Esophagus squamous epithelium (tissue), 5 donors: ENCODE measurements around the gene NRXN2. TPM values are rescaled to one million over a fixed set of nuclear protein-coding genes. Genes with fewer than 3 reads are reported as not detected.
"Not testable (repeated sequence)": the region's sequence is repeated elsewhere in the genome, so short reads cannot be mapped to it uniquely, and the experiment has no call there.

ENCODE experiments used
- DNase-seq: peaks from one replicate; lab custom pipeline; 2025; lab: John Stamatoyannopoulos, UW
- H3K27ac ChIP-seq, 4 donors: fragments of 200-600 bp; sonication (generic); one replicate each; pipeline ENCODE4 v1.5.1; 2016 to 2019; ENCODE audit warnings: mild to moderate bottlenecking in 1 of 4
- H3K27me3 ChIP-seq, 4 donors: fragments of 200-600 bp; sonication (generic); 1 replicate in 3 of 4; 2 replicates in 1 of 4; pipeline versions ENCODE4 v1.5.1 to v1.6.0; 2017 to 2021; ENCODE audit warnings: antibody characterized with exemption in 1 of 4
- H3K36me3 ChIP-seq, 3 donors: fragments of 200-600 bp; sonication (generic); one replicate each; pipeline ENCODE4 v1.5.1; 2016 to 2019
- H3K4me1 ChIP-seq, 3 donors: fragments of 200-600 bp; sonication (generic); one replicate each; pipeline ENCODE4 v1.5.1; 2017 to 2019
- H3K4me3 ChIP-seq, 4 donors: fragments of 200-600 bp; sonication (generic); 1 replicate in 3 of 4; 2 replicates in 1 of 4; pipeline ENCODE4 v1.5.1; 2016 to 2019; ENCODE audit warnings: mild to moderate bottlenecking in 2 of 4, moderate library complexity in 1 of 4
- H3K9me3 ChIP-seq, 3 donors: fragments of 200-600 bp; sonication (generic); one replicate each; pipeline ENCODE4 v1.5.1; 2016 to 2019
- POLR2A ChIP-seq, 4 donors: fragments of 450-650 bp; IDR thresholded peaks; one replicate each; pipeline ENCODE4 v1.6.1; 2017; ENCODE audit warnings: antibody characterized with exemption in 4 of 4, mild to moderate bottlenecking in 4 of 4, moderate library complexity in 3 of 4
- WGBS, 2 donors: methylation state at CpG; one replicate each; pipeline ENCODE4 v1.1.5; 2018; 5-methylcytosine and 5-hydroxymethylcytosine counted together
- intact Hi-C: fragments of 100-400 bp; cut with DNase I; formaldehyde crosslinking; loops from one replicate; pipeline ENCODE4 v1.15.0; 2022
- total RNA-seq, 4 donors: library from RNA; depleted of rRNA; stranded (reverse); fragments of >200 nt; gene quantifications; one replicate each; pipeline ENCODE4 v1.1.0, GENCODE V29; 2016
- TF ChIP-seq, protein P1 (sequence below), 6 experiments: fragments of 450-650 bp in 4 of 6; fragments of 200-600 bp in 2 of 6; sonication (generic) in 2 of 6; IDR thresholded peaks; one replicate each; pipeline ENCODE4 v1.5.1; 2016 to 2019; ENCODE audit warnings: antibody characterized with exemption in 6 of 6, mild to moderate bottlenecking in 4 of 6, moderate library complexity in 4 of 6
- donor health status: DM: yes; HTN: yes; CAD: no.

Gene NRXN2
- total RNA-seq, 4 donors from 2014 or later = 0.38 TPM; not detected in 3

DNA sequence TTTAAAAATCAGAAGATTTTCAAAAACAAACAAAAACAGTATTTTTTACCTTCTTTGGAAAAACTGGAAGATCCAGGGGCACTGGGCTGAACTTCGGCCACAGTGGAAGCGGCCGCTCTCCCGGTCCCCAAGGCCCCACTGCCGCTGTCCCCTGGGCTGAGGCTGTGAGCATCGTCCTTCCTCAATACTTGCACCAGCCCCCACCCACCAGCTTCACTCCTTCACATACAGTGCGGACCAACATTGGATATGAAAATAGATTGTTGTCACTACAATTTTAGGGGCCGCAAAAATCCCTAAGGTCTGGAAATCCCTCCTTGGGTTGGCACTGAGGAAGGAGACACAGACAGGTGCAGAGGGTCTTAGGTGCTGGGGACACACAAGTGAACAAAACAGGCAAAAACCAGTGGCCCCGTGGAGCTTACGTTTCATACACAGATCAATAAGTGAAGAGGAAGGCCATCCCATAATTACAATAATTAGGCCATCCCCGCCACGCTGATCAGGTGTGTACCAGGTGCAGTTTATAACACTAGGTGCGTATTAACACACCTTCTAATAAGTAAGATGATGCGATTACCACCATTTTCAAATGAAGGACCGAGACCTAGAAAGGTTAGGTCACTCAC is 160.2 kb downstream of the NRXN2 start:
- DNase-seq = no peak
- intact Hi-C loops = no loop called here
- Histone ChIP-seq H3K27me3 (peaks cover 0 to 20% (median 0%) of the 10 kb centered on the region in 4 donors), H3K4me1 (peaks cover 0 to 16% (median 0%) of the 10 kb centered on the region in 3 donors), H3K4me3 (no peak overlapping the region), H3K27ac (no peak overlapping the region), H3K36me3 (no peaks in the 10 kb centered on the region), H3K9me3 (no peaks in the 10 kb centered on the region)
- TF ChIP-seq, protein P1, sequence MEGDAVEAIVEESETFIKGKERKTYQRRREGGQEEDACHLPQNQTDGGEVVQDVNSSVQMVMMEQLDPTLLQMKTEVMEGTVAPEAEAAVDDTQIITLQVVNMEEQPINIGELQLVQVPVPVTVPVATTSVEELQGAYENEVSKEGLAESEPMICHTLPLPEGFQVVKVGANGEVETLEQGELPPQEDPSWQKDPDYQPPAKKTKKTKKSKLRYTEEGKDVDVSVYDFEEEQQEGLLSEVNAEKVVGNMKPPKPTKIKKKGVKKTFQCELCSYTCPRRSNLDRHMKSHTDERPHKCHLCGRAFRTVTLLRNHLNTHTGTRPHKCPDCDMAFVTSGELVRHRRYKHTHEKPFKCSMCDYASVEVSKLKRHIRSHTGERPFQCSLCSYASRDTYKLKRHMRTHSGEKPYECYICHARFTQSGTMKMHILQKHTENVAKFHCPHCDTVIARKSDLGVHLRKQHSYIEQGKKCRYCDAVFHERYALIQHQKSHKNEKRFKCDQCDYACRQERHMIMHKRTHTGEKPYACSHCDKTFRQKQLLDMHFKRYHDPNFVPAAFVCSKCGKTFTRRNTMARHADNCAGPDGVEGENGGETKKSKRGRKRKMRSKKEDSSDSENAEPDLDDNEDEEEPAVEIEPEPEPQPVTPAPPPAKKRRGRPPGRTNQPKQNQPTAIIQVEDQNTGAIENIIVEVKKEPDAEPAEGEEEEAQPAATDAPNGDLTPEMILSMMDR (IDR thresholded peaks at IDR 0.05) = no peak
- TF ChIP-seq POLR2A (IDR thresholded peaks at IDR 0.05) = no peak
- WGBS, 2 donors = 89 to 91% methylated on average over 15 of the region's 15 CpGs

DNA sequence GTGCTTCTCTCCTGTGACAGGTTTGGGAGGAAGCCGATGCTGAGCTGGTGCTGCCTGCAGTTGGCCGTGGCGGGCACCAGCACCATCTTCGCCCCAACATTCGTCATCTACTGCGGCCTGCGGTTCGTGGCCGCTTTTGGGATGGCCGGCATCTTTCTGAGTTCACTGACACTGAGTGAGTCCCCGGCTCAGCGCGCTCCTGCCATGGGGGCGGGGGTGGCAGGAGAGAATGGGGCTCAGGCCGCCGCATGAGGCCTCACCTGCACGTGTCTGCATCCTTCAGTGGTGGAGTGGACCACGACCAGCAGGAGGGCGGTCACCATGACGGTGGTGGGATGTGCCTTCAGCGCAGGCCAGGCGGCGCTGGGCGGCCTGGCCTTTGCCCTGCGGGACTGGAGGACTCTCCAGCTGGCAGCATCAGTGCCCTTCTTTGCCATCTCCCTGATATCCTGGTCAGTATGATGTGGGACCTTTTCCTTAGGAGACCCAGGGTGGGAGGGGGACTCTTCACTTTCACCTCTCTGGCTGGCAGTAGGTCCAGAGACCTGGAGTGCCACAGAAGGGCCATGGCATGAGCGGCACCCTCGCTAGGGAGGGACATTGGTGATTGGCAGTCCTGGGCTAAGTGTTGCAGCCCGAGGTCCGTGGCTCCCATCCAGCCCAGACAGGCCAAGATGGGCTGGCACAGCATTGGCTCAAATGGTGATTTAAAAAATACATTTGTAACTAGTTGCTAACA is 160.8 kb downstream of the NRXN2 start:
- Histone ChIP-seq H3K4me3 (no peak overlapping the region), H3K27ac (no peak overlapping the region), H3K9me3 (no peaks in the 10 kb centered on the region), H3K36me3 (no peaks in the 10 kb centered on the region), H3K4me1 (peaks cover 0 to 14% (median 0%) of the 10 kb centered on the region in 3 donors), H3K27me3 (peaks cover 0 to 20% (median 0%) of the 10 kb centered on the region in 4 donors)
- no peak for DNase-seq
- TF ChIP-seq, protein P1 (IDR thresholded peaks at IDR 0.05) = no peak
- no peak for TF ChIP-seq POLR2A (IDR thresholded peaks at IDR 0.05)
- intact Hi-C loops = no loop called here
- 70 to 84% methylated on average over 6 to 8 of the region's 29 CpGs for WGBS, 2 donors

DNA sequence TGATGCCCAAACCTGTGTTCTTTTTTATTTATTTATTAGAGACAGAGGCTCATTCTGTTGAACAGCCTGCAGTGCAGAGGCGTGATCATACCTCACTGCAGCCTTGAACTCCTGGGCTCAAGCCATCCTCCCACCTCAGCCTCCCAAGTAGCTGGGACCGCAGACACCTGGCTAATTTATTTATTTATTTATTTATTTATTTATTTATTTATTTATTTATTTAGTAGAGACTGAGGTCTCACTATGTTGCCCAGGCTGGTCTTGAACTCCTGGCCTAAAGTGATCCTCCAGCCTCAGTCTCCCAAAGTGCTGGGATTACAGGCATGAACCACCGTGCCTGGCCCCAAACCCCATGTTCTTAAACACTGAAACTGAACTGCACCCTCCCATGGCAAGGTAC is 161.6 kb downstream of the NRXN2 start:
- H3K4me1 ChIP-seq, DNase-seq, H3K9me3 ChIP-seq, H3K4me3 ChIP-seq, H3K36me3 ChIP-seq, H3K27ac ChIP-seq, intact Hi-C loops: not testable (repeated sequence)
- H3K27me3 ChIP-seq = peaks cover 0 to 20% (median 0%) of the 10 kb centered on the region in 4 donors
- whole genome bisulfite sequencing, 2 donors = 77 to 81% methylated on average over 2 to 3 of the region's 3 CpGs

DNA sequence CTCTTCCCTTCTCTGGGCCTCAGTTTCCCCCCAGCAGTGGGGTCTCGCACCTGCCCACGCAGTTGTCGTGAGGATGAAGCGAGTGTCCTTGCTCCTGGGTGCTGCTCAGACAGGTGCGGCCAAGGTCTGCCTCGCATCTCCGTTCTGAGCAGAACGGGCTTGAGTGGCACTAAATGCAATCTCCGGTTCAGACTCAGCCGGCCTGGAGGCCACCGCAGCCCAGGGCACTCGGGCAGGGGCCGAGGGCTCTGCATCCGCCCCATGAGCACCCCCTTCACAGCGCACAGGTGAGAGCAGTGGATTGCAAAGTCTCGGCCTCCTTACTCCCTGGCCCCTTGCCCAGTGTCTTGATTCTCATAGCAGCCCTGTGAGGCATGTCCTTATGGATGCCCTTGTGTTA is 162.1 kb downstream of the NRXN2 start:
- no peak for DNase-seq
- intact Hi-C loops = no loop called here
- H3K9me3 ChIP-seq = no peaks in the 10 kb centered on the region

DNA sequence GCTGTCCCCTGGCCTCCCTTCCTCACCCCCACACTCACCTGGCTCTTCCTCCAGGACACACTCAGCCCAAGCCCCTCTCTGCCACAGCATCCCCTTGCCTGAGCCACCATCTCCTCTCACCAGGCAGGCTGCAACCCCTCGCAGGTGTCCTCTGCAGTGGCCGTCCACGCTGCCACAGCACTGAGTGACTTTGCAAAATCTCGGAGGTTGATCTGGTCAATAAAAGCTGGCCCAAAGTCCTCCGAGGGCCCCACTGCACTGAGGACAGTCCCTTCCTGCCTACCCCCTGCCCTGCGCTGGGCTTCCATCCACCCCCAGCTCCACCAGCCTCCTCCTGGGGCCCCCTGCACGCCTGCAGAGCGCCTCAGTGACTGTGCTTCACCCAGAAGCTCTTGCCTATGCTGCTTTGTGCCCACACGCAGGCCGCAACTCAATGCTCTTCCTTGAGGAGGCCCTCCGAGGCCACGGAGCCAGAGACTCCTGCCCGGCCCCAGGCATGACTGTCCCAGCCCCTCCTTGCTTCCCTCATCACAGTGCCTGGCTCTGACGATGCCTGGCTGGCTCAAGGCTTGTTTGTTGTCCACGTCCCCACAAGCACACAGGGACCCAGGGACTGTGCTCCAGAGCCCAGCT is 162.7 kb downstream of the NRXN2 start:
- Histone ChIP-seq H3K36me3 (no peaks in the 10 kb centered on the region), H3K9me3 (no peaks in the 10 kb centered on the region), H3K27ac (no peak overlapping the region), H3K27me3 (peaks cover 0 to 20% (median 0%) of the 10 kb centered on the region in 4 donors), H3K4me1 (peaks cover 0 to 5% (median 0%) of the 10 kb centered on the region in 3 donors), H3K4me3 (no peak overlapping the region)
- WGBS, 2 donors = 56 to 70% methylated on average over 10 to 14 of the region's 15 CpGs
- intact Hi-C loops = no loop called here
- DNase-seq = no peak
- no peak for TF ChIP-seq POLR2A (IDR thresholded peaks at IDR 0.05)
- TF ChIP-seq, protein P1 (IDR thresholded peaks at IDR 0.05) = no peak

More for the DNA sequence above, 162.1 kb downstream of the NRXN2 start:
- no peak overlapping the region for H3K27ac ChIP-seq
- 90 to 100% methylated on average over 1 to 9 of the region's 16 CpGs for WGBS, 2 donors
- TF ChIP-seq, protein P1 (IDR thresholded peaks at IDR 0.05) = no peak
- TF ChIP-seq POLR2A (IDR thresholded peaks at IDR 0.05) = no peak
- peaks cover 0 to 20% (median 0%) of the 10 kb centered on the region in 4 donors for H3K27me3 ChIP-seq
- no peaks in the 10 kb centered on the region for H3K36me3 ChIP-seq
- no peak overlapping the region for H3K4me3 ChIP-seq
- peaks cover 0 to 2% (median 0%) of the 10 kb centered on the region in 3 donors for H3K4me1 ChIP-seq
